Stimulated activated CD4-positive, alpha-beta T cell treated with anti-CD3 and anti-CD28 coated beads, Interleukin-15, amount 100 ng/mL, for 1 hour (primary cell): Measurements from ENCODE around the gene NUP155.
"Not testable (repeated sequence)": the region's sequence is repeated elsewhere in the genome, so short reads cannot be mapped to it uniquely, and the experiment has no call there.

Experiments
- DNase-seq, 2 donors: peaks; one replicate each; pipeline ENCODE4 v3.0.0-alpha.2; 2020; ENCODE audit warnings: low read depth in 1 of 2, low spot score in 1 of 2

NUP155 gene

DNA sequence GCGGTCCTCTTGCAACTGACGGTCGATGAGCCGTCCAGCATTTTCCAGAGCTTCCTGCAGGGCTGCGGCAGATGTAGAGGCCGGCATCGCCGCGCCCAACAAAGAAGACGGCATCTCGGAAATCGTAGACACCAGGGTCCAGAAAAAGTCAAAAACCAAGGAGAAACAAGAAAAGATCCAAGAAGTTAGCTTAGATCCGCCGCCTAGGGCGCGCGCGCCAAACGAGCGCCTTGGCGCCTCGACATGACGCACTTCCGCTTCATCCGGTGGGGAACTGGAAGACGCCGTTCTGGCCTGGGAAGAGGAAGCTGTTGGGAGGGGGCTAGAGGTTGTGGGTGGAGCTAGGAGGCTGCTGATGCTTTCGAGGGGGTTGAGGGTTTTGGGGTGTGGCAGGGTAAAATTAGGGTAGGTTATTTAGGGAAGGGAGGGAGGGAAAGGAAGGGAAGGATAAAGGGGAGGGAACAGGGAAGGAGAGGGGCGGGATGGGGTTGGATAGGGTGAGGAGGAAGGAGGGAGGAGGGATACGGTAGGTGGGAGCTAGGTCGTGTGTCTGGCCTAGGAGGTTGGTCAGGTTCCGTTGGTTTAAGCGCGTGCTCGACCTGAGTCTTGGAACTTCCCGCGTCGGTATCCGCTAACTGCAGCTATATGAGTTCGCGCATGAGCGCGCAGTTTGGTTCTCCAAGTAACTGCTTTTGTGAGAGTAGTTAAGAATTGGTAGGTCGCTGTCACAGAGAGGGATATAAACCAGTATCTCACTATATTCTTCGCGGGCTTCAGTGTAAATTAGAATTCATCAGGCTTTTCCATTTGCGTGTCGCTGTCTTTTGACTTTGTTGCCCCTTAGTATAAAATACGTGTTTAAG is at the start of gene NUP155:
NUP155 (minus strand) TSS at position 243 of the 863 bp plus-strand sequence; CDS start at position 114, 129 bp downstream.
- peak; percentile 63 to 76 for DNase-seq

DNA sequence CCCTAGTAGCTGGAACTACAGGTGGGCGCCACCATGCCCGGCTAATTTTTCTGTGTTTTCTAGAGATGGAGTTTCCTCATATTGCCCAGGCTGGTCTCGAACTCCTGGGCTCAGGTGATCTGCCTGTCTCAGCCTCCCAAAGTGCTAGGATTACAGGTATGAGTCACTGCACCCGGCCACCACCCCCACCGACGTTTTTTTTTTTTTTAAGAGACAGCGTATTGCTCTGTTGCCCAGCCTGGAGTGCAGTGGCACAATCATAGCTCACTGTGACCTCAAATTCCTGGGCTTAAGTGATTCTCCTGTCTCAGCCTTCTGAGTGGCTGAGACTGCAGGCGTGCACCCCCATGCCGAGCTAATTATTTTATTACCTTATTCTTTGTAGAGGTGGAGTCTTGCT is 46.4 kb upstream of the NUP155 start:
- DNase-seq = no peak

DNA sequence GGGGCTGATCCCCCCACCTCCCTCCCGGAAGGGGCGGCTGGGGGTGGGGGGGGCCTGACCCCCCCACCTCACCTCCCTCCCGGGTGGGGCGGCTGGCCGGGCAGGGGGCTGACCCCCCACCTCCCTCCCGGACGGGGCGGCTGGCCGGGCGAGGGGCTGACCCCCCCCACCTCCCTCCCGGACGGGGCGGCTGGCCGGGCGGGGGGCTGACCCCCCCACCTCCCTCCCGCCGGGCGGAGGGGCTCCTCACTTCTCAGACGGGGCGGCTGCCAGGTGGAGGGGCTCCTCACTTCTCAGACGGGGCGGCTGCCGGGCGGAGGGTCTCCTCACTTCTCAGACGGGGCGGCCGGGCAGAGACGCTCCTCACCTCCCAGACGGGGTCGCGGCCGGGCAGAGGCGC is 44.5 kb upstream of the NUP155 start:
- not testable (repeated sequence) for DNase-seq

DNA sequence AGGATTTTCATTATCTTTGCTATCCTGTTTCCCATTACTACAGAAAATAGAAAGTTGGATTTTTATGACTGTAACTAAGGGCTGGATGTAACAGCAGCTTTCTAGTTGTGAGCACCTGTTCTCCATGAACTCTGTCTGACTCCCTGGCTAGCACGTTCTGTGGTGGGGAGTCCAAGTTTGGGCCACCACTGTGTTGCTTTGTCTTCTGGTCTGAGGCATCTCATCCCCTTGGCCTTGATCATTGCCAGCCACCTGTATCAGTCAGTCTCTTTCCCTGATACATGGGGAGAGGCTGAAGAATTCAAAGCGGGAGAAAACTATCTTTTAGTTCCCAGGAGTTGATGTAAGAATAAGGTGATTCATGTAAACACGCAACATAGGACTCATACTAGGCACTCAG is 41.6 kb upstream of the NUP155 start:
- DNase-seq = no peak

DNA sequence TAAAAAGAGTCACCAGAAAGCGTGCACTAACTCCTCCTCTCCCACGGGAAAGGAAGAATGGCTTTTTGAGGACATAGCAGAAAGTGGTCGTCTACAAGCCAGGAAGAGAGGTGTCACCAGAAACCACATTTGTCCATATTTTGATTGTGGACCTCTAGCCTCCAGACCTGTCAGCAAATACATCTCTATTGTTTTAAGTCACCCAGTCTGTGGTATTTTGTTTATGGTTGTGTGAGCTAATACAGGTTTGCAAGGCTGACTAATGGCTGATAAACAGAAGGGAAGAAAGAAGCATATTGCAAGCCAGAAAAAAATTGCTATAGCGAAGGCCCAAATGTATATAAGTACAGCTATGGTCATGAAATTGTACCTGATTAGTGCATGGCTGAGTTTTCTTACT is 29.6 kb upstream of the NUP155 start:
- no peak for DNase-seq

DNA sequence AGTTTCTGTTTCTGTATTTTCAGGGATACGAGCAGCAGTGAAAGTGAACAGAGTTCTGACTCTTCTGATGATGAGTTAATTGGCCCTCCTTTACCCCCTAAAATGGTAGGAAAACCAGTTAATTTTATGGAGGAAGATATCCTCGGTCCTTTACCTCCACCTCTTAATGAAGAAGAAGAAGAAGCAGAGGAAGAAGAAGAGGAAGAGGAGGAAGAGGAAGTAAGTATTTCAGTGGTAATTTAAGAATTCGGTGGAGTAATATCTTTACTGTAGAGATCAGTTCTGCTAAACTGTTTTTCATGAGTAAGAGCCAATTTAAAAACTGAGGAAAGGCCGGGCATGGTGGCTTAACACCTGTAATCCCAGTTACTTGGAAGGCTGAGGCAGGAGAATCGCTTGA is 25.4 kb upstream of the NUP155 start:
- no peak for DNase-seq

DNA sequence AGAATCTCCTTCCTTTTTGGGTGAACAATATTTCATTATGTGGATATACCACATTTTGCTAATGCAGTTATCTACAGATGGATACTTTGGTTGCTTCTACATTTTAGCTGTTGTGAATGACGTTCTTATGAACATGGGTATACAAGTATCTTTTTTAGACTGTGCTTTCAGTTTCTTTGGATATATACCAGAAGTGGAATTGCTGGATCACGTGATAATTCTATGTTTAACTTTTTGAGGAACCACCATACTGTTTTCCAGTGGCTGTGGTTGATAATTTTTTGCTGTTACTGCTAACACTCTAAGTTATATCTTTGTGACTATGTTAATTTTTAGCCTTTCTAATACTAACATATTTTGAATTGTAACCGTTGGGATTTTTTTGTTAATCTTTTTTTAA is 20.7 kb upstream of the NUP155 start:
- DNase-seq = no peak

DNA sequence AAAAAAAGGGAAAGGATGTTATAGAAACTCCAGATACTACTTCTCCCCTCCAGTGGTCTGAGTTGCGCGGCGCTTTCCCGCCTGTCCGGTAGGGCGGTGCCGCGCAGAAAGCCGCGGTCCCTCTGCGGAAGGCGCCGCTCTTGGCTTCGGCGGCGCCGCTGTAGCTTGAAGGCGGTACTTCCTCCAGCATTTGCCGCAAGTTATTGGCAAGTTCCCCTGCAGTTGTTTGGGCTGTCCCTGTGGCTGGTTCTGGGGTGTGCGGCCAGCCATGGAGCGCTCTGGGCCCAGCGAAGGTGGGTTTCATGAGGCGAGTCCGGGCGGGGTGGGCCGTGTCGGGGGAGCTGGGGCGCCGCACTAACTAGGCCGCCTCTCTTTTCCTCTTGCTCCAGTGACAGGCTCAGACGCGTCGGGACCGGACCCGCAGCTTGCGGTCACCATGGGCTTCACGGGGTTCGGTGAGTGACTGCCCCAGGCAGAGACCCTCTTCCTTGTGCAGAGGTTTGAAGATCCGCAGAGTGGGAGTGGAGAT is 8.3 kb upstream of the NUP155 start, which contains the start of gene WDR70:
WDR70 (plus strand) TSS at position 219 of the 529 bp plus-strand sequence; CDS start at position 269, 50 bp downstream.
- peak; percentile 57 to 69 for DNase-seq

DNA sequence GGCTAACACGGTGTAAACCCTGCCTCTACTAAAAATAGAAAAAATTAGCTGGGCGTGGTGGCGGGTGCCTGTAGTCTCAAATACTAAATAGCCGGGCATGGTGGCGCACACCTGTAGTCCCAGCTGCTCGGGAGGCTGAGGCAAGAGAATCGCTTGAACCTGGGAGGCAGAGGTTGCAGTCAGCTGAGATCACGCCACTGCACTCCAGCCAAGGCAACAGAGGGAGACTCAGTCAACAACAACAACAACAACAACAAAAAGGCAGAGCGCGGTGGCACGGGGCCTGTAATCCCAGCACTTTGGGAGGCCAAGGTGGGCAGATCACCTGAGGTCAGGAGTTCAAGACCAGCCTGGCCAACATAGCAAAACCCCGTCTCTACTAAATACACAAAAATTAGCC is 7.2 kb upstream of the NUP155 start:
- DNase-seq = not testable (repeated sequence)

DNA sequence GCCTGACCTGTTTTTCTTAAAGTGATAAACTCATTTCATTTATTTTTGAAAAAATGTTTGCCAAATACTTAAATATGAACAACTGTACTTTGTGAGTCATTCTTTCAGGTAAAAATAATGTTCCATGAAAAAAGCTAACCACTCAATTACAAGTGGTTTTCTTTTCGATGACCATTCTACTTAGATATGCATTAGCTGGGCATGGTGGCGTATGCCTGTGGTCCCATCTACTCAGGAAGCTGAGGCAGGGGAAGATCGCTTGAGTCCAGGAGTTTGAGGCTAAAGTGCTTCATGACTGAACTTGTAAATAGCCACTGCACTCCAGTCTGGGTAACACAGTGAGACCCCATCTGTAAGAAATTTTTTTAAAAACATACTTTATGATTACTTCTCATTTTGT is 4.2 kb upstream of the NUP155 start:
- no peak for DNase-seq

DNA sequence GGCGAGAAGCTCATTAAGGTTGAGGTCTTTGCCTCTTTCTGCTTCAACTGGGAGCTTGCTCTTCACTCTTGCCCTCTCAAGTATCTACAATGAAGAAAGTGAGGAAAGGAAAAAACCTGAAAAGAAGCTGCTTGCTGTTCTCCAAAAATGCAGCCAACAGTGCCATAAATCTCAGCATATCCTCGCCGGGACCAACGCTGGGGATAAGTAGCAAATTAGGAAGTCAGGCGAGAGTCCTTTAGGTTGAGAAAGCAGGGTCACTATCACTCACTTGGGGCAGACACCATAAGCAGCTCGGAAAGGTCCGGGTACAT is 399 bp downstream of the NUP155 start:
- DNase-seq = no peak

DNA sequence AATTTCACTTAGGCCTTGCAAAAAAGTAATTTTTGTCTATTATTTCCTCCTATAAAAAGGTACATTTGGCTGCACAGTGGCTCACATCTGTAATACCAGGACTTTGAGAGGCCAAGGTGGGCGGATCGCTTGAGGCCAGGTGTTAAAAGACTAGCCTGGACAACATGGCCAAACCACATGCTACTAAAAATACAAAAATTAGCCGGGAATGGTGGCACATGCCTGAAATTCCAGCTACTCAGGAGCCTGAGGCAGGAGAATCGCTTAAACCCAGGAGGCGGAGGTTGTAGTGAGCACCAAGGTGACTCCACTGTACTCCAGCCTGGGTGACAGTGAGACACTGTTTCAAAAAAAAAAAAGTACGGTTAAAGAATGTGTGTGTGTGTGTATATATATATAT is 15.7 kb downstream of the NUP155 start:
- DNase-seq = no peak

DNA sequence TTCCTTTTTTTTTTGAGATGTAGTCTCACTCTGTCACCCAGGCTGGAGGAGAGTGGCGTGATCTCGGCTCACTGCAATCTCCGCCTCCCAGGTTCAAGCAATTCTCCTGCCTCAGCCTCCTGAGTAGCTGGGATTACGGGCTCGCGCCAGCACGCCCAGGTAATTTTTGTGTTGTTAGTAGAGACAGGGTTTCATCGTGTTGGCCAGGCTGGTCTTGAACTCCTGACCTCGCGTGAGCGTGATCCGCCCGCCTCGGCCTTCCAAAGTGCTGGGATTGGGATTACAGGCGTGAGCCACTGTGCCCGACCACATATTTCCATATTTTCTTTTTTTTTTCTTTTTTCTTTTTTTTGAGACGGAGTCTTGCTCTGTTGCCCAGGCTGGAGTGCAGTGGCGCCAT is 28.2 kb downstream of the NUP155 start:
- DNase-seq = not testable (repeated sequence)

DNA sequence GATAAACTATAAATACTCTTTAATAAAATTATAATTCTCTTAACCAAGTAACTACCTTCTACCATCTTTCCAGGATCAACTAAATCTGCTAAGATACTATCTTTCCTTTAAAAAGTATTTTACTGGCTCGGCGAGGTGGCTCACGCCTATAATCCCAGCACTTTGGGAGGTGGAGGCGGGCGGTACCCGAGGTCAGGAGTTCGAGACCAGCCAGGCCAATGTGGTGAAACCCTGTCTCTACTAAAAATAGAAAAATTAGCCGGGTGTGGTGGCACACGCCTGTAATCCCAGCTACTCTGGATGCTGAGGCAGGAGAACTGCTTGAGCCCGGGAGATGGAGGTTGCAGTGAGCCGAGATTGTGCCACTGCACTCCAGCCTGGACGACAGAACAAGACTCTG is 36.2 kb downstream of the NUP155 start:
- not testable (repeated sequence) for DNase-seq

DNA sequence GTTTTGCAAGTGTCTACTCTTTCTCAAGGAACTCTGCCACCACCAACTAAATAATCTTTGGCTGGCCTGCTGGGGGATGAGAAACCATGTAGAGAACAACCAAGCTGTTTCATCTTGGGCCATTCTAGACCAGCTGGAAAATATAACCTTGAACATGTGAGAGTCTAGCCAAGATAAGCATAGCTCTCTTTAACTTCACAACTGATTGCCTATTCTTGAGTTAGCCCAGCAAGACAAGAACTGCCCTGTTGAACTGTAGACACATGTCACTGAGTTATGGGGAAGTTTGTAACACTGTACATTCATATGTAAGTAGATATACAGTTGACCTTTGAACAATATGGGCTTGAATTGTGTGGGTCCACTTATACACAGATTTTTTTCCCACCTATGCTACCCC is 44.4 kb downstream of the NUP155 start:
- no peak for DNase-seq

DNA sequence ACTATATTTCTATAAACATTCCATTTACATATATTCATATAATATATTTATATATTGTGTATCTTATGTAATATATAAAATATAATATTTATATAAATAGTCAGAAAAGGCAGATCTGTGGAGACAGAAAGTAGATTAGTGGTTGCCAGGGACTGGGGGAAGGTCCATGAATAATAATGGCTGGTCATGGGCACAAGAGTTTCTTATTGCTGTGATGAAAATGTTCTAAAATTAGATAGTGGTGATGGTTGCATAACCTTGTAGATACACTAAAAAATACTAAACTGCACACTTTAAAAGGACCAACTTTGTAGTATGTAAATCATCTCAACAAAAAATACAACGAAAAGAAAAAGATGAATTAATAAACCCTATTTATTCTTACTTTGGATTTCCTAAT is 47.3 kb downstream of the NUP155 start:
- no peak for DNase-seq

DNA sequence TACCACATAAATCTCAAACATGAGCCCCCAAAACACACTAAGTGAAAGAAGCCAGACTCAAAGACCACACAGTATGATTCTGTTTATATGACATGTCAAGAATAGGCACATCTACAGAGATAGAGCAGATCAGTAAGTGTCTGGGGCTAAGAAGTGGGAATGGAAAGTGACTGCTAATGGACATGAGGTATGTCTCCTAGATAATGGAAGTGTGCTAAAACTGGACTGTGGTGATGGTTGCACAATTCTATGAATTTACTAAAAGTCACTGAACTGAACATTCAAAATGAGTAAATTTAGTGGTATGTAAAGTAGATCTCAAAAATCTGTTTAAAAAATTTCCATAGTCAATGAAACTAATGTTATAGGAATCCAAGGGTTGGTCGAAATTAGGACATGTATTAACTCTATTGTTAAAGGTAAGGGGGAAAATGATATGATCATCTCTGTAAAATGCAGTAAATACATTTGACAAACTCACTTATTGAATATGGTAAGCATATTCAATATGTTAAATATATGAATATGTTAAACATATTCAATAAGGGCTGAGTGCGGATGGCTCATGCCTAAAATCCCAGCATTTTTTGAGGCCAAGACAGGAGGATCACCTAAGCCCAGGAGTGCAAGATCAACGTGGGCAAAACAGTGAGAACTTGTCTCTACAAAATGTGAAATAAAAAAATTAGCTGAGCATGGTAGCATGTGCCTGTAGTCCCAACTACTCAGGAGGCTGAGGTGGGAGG is 51.7 kb downstream of the NUP155 start:
- DNase-seq = no peak

DNA sequence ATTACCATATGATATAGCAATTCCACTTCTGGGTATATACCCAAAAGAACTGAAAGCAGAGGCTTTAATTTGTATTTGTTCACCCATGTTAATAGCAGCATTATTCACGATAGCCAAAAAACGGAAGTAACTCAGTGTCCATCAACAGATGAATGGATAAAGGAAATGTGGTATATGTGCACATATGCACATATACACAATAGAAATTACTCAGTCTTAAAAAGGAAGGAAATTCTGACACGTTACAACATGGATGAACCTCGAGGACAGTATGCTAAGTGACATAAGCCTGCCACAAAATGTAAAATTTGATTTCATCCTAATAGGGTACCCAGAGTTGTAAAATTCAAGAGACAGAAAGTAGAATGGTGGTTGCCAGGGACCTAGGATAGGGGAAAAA is 54.9 kb downstream of the NUP155 start:
- no peak for DNase-seq

DNA sequence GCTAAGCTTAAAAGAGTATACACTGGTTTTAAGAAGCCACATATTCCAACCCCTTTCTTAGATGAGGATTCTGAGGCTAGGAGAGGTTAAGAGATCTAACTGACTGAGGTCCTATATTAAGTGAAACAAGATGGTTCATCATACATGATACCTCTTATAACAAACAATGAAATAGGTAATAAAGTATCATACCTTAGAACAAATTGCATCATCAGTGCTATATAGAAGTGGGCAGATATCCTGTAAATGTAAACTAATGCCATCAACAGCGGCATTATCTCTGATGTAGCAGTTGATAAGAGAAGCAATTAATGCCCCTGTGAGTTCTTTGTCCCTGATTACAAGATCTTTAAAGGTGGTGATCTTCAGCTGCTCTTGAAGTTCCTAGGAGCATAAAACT is 60.5 kb downstream of the NUP155 start:
- DNase-seq = no peak

DNA sequence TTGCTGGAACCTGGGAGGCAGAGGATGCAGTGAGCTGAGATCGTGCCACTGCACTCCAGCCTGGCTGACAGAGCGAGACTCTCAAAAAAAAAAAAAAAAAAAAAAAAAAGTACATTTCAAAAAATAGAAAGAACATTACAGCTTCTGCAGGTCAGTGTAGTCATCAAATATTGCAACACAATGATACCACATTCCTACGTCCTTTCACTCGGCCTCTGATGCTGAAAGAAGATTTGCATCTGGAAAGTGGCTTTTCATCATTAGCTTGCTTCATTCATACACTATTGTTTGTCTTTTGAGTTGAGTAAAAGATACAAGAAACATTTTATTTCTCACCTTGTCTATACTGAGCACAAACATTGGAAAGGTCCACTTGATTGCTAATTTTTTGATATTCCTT is 62.1 kb downstream of the NUP155 start:
- DNase-seq = no peak

DNA sequence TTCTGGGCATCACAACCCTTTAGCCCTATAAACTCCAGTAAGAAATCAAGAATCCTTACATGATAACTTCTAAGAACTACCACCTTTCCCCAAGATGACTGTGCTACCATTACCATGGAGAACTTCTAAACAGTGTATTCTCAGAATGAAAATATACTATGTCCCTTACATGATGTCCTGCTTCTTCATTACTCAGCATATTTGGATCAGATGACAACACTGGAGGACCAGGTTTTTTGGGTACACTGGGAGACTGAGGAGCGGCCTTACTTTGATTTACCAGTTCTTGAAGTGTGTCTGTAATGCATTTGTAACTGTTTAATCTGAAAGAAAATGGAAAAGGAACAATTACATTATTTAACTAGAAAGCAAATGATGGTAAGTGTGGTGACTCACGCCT is 66.0 kb downstream of the NUP155 start:
- no peak for DNase-seq

DNA sequence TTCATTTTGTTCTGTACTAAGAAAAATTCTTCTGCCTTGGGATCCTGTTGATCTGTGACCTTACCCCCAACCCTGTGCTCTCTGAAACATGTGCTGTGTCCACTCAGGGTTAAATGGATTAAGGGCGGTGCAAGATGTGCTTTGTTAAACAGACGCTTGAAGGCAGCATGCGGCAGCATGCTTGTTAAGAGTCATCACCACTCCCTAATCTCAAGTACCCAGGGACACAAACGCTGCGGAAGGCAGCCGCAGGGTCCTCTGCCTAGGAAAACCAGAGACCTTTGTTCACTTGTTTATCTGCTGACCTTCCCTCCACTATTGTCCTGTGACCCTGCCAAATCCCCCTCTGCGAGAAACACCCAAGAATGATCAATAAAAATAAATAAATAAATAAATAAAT is 74.6 kb downstream of the NUP155 start:
- not testable (repeated sequence) for DNase-seq
